Effector CD4-positive, alpha-beta T cell (primary cell): Measurements from ENCODE around the gene CEBPE.

Experiments used
- DNase-seq: peaks from one replicate; pipeline ENCODE4 v3.0.0-alpha.2; 2020

The CEBPE gene

GRCh38 chr14:23101986-23102625 lies 16.9 kb downstream of the CEBPE start:
- no peak for DNase-seq

GRCh38 chr14:23101213-23101970 lies 17.7 kb downstream of the CEBPE start:
- DNase-seq, result no peak

GRCh38 chr14:23099212-23099861 lies 19.7 kb downstream of the CEBPE start:
- DNase-seq, result no peak

- DNase-seq, result no peak
Measured at GRCh38 chr14:23097786-23098185, 21.3 kb downstream of the CEBPE start.

GRCh38 chr14:23095196-23096108 lies 23.6 kb downstream of the CEBPE start, which contains the start of gene C14orf119:
Gene C14orf119 (plus strand): TSS chr14:23095505. CDS start chr14:23097659, 2,154 bp downstream.
- peak; percentile 100 for DNase-seq

- DNase-seq, result no peak
Measured at GRCh38 chr14:23094666-23095195, 24.3 kb downstream of the CEBPE start, which contains the start of gene ACIN1. Gene ACIN1 (minus strand): TSS chr14:23095136. CDS start chr14:23095112, 24 bp downstream.

GRCh38 chr14:23093991-23094665 lies 24.9 kb downstream of the CEBPE start:
- peak; percentile 56 for DNase-seq

GRCh38 chr14:23093526-23093925 lies 25.5 kb downstream of the CEBPE start:
- no peak for DNase-seq

GRCh38 chr14:23093104-23093503 lies 26.0 kb downstream of the CEBPE start:
- no peak for DNase-seq

- DNase-seq, result no peak
Measured at GRCh38 chr14:23091294-23092225, 27.5 kb downstream of the CEBPE start.

- DNase-seq, result no peak
Measured at GRCh38 chr14:23090254-23090636, 28.8 kb downstream of the CEBPE start.

GRCh38 chr14:23089498-23090253 lies 29.4 kb downstream of the CEBPE start:
- DNase-seq, result no peak

GRCh38 chr14:23086565-23086964 lies 32.5 kb downstream of the CEBPE start:
- DNase-seq, result no peak

- no peak for DNase-seq
Measured at GRCh38 chr14:23085458-23085857, 33.6 kb downstream of the CEBPE start.

GRCh38 chr14:23080474-23080873 lies 38.6 kb downstream of the CEBPE start:
- DNase-seq, result no peak

GRCh38 chr14:23079716-23080115 lies 39.3 kb downstream of the CEBPE start:
- DNase-seq, result no peak

- DNase-seq, result no peak
Measured at GRCh38 chr14:23078692-23079116, 40.4 kb downstream of the CEBPE start.

- no peak for DNase-seq
Measured at GRCh38 chr14:23077962-23078361, 41.1 kb downstream of the CEBPE start.

- no peak for DNase-seq
Measured at GRCh38 chr14:23076785-23077408, 42.2 kb downstream of the CEBPE start.
